K562 (cell line): ENCODE results near the gene DNMT3A. TPM values are rescaled to one million over a fixed set of nuclear protein-coding genes. Genes with fewer than 3 reads are reported as not detected.
A peak's percentile ranks its signal among the peaks of the same experiment; 100 is the strongest.

Experiments used
- ARHGAP35 ChIP-seq: fragments of 450-650 bp; IDR thresholded peaks from 2 replicates; pipeline ENCODE4 v1.6.1; 2018; ENCODE audit not compliant: partially characterized antibody
- CEBPB ChIP-seq: fragments of 450-650 bp; IDR thresholded peaks from 2 replicates; pipeline ENCODE4 v1.6.1; 2016; ENCODE audit warnings: missing genetic modification characterization, missing compliant biosample characterization
- CTBP1 ChIP-seq: fragments of 450-650 bp; IDR thresholded peaks from 2 replicates; pipeline ENCODE4 v1.6.1; 2016; ENCODE audit warnings: borderline replicate concordance
- FOSL1 ChIP-seq: fragments of 200-800 bp; sonication (Bioruptor generic); conservative IDR thresholded peaks from 2 replicates; pipeline ENCODE4 v1.6.1; 2016; ENCODE audit warnings: missing genetic modification characterization, missing compliant biosample characterization
- JUND ChIP-seq, 2 experiments: IDR thresholded peaks; 2 replicates in 1 of 2; 3 replicates in 1 of 2; pipeline ENCODE4 v1.6.1; 2011; ENCODE audit warnings: borderline replicate concordance in 2 of 2, low read depth in 2 of 2, low read length in 2 of 2, improper control_type of control experiment in 1 of 2, missing biosample characterization in 1 of 2, missing genetic modification characterization in 1 of 2, missing genetic modification reagents in 1 of 2
- POLR2AphosphoS2 ChIP-seq: IDR thresholded peaks from 2 replicates; pipeline ENCODE4 v1.6.1; 2012; ENCODE audit warnings: low read length, improper control_type of control experiment
- RB1 ChIP-seq: fragments of 450-650 bp; IDR thresholded peaks from 2 replicates; pipeline ENCODE4 v1.6.1; 2017; ENCODE audit warnings: low read depth, mild to moderate bottlenecking
- SIRT6 ChIP-seq: IDR thresholded peaks from one replicate; pipeline ENCODE4 v1.6.1; 2012; ENCODE audit warnings: low read depth, mild to moderate bottlenecking, control low read depth, inconsistent platforms, low read length, moderate library complexity
- SMC3 ChIP-seq: conservative IDR thresholded peaks from 2 replicates; pipeline ENCODE4 v1.6.1; 2011; ENCODE audit warnings: low read depth, low read length, improper control_type of control experiment; ENCODE audit not compliant: insufficient read depth
- SOX6 ChIP-seq: fragments of 450-650 bp; IDR thresholded peaks from 2 replicates; pipeline ENCODE4 v1.6.1; 2014; ENCODE audit warnings: mild to moderate bottlenecking
- TARDBP ChIP-seq: fragments of 450-650 bp; IDR thresholded peaks from 2 replicates; pipeline ENCODE4 v1.6.1; 2016
- XRCC5 ChIP-seq: fragments of 200-400 bp; formaldehyde crosslinking; IDR thresholded peaks from 2 replicates; pipeline ENCODE4 v1.6.1; 2017; ENCODE audit warnings: low read depth, mild to moderate bottlenecking, low read length
- ZNF740 ChIP-seq, 3 experiments: fragments of 200-800 bp in 1 of 3; sonication (Bioruptor generic) in 1 of 3; sonication (generic) in 1 of 3; formaldehyde crosslinking in 1 of 3; IDR thresholded peaks; 2 replicates each; pipeline versions ENCODE4 v1.6.1 to v1.8.0; 2016 to 2022; ENCODE audit warnings: mild to moderate bottlenecking in 2 of 3, missing compliant biosample characterization in 2 of 3, missing genetic modification characterization in 2 of 3, missing genetic modification reagents in 1 of 3
- polyA plus RNA-seq, 8 experiments: library from polyadenylated mRNA; depleted of rRNA in 4 of 8; stranded (reverse) in 5 of 8; unstranded in 3 of 8; fragments of >200 nt; fragmentation: Nextera tagmentation in 2 of 8; fragmentation: Illumina TruSeq in 1 of 8; extraction: Ambion mirVana in 2 of 8; extraction: Trizol in 1 of 8; gene quantifications; 2 replicates each; pipeline versions ENCODE4 v1.2.1 to v1.2.3, GENCODE V29; 2011 to 2014; ENCODE audit warnings: inconsistent platforms in 1 of 8, missing spikeins in 1 of 8
- total RNA-seq, 7 experiments: library from RNA; depleted of rRNA in 6 of 7; stranded (reverse); fragments of >200 nt in 6 of 7; fragmentation: Illumina TruSeq in 2 of 7; extraction: Trizol in 2 of 7; gene quantifications; 2 replicates each; pipeline versions ENCODE4 v1.2.1 to v1.2.3, GENCODE V29; 2011 to 2021; ENCODE audit warnings: low replicate concordance in 1 of 7
- TF ChIP-seq, protein P1 (sequence below), 2 experiments: fragments of 450-650 bp; formaldehyde crosslinking in 1 of 2; IDR thresholded peaks; 2 replicates each; pipeline versions ENCODE4 v1.4.0 to v1.6.1; 2014 to 2020; ENCODE audit warnings: mild to moderate bottlenecking in 2 of 2, borderline replicate concordance in 1 of 2, low read depth in 1 of 2
- TF ChIP-seq, protein P2 (sequence below): sonication (generic); formaldehyde crosslinking; IDR thresholded peaks from 2 replicates; pipeline ENCODE4 v1.8.0; 2022; ENCODE audit warnings: mild to moderate bottlenecking, low read depth, missing genetic modification reagents
- TF ChIP-seq, protein P3 (sequence below): fragments of 200-800 bp; sonication (Bioruptor generic); IDR thresholded peaks from 2 replicates; pipeline ENCODE4 v1.6.1; 2017; ENCODE audit warnings: missing genetic modification characterization, missing compliant biosample characterization

The DNMT3A gene
- total and polyA plus RNA-seq, 9 of the 15 experiments (the other 6 are each of a cell fraction or from before 2014, with no cell fraction given), result 3.0 to 16.0 (median 6.1) TPM

GRCh38 chr2:25228848-25229278, 112.9 kb downstream of the DNMT3A start (continued):
- TF ChIP-seq JUND (IDR thresholded peaks at IDR 0.05; ENCODE audit: borderline replicate concordance, low read depth, low read length), result peak; percentile 44; the same call in 1 of the 2 replicates
- no peak for TF ChIP-seq JUND (tag; IDR thresholded peaks at IDR 0.05; ENCODE audit: borderline replicate concordance, low read depth, low read length)
- TF ChIP-seq RB1, result peak; percentile 72
- TF ChIP-seq TARDBP, result no peak
- 0 out of 2 replicates have a peak, but pooled peaks have one; percentile 47 for TF ChIP-seq XRCC5
- TF ChIP-seq CTBP1, result peak; percentile 38; the same call in 1 of the 2 replicates
- TF ChIP-seq, protein P1, sequence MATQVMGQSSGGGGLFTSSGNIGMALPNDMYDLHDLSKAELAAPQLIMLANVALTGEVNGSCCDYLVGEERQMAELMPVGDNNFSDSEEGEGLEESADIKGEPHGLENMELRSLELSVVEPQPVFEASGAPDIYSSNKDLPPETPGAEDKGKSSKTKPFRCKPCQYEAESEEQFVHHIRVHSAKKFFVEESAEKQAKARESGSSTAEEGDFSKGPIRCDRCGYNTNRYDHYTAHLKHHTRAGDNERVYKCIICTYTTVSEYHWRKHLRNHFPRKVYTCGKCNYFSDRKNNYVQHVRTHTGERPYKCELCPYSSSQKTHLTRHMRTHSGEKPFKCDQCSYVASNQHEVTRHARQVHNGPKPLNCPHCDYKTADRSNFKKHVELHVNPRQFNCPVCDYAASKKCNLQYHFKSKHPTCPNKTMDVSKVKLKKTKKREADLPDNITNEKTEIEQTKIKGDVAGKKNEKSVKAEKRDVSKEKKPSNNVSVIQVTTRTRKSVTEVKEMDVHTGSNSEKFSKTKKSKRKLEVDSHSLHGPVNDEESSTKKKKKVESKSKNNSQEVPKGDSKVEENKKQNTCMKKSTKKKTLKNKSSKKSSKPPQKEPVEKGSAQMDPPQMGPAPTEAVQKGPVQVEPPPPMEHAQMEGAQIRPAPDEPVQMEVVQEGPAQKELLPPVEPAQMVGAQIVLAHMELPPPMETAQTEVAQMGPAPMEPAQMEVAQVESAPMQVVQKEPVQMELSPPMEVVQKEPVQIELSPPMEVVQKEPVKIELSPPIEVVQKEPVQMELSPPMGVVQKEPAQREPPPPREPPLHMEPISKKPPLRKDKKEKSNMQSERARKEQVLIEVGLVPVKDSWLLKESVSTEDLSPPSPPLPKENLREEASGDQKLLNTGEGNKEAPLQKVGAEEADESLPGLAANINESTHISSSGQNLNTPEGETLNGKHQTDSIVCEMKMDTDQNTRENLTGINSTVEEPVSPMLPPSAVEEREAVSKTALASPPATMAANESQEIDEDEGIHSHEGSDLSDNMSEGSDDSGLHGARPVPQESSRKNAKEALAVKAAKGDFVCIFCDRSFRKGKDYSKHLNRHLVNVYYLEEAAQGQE (IDR thresholded peaks at IDR 0.05; ENCODE audit: borderline replicate concordance), result peak; percentile 62; the same call in 1 of the 2 replicates
- TF ChIP-seq, protein P1 (CRISPR knock-in tag; IDR thresholded peaks at IDR 0.05; ENCODE audit: low read depth), result no peak
- TF ChIP-seq SIRT6, result no peak
- TF ChIP-seq, protein P2, sequence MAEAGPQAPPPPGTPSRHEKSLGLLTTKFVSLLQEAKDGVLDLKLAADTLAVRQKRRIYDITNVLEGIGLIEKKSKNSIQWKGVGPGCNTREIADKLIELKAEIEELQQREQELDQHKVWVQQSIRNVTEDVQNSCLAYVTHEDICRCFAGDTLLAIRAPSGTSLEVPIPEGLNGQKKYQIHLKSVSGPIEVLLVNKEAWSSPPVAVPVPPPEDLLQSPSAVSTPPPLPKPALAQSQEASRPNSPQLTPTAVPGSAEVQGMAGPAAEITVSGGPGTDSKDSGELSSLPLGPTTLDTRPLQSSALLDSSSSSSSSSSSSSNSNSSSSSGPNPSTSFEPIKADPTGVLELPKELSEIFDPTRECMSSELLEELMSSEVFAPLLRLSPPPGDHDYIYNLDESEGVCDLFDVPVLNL (CRISPR knock-in tag), result no peak
- TF ChIP-seq SMC3, result peak; percentile 48; the same call in 1 of the 2 replicates
- TF ChIP-seq CEBPB (tag), result no peak
- TF ChIP-seq ARHGAP35, result no peak
- TF ChIP-seq SOX6, result 0 out of 2 replicates have a peak, but pooled peaks have one; percentile 26
- no peak for TF ChIP-seq FOSL1 (tag)
- no peak for TF ChIP-seq POLR2AphosphoS2
- TF ChIP-seq ZNF740 (CRISPR knock-in tag; IDR thresholded peaks at IDR 0.05), result peak; percentile 65
- no peak for TF ChIP-seq ZNF740 (tag; IDR thresholded peaks at IDR 0.05)
- TF ChIP-seq, protein P3, sequence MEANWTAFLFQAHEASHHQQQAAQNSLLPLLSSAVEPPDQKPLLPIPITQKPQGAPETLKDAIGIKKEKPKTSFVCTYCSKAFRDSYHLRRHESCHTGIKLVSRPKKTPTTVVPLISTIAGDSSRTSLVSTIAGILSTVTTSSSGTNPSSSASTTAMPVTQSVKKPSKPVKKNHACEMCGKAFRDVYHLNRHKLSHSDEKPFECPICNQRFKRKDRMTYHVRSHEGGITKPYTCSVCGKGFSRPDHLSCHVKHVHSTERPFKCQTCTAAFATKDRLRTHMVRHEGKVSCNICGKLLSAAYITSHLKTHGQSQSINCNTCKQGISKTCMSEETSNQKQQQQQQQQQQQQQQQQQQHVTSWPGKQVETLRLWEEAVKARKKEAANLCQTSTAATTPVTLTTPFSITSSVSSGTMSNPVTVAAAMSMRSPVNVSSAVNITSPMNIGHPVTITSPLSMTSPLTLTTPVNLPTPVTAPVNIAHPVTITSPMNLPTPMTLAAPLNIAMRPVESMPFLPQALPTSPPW (CRISPR knock-in tag), result peak; percentile 56; the same call in 1 of the 2 replicates
